Progenitor cell of endocrine pancreas (in vitro differentiated cells): ENCODE measurements around the gene EEIG2. TPM values are rescaled to one million over a fixed set of nuclear protein-coding genes. Genes with fewer than 3 reads are reported as not detected.

Experiments
- DNase-seq: peaks from one replicate; pipeline ENCODE4 v3.0.0; 2021; ENCODE audit warnings: low spot score; ENCODE audit not compliant: unreplicated experiment
- H3K27ac Mint-ChIP-seq: 2 replicates; pipeline ENCODE4 v1.8.0; 2021; ENCODE audit warnings: mild to moderate bottlenecking, moderate library complexity, mixed read lengths
- H3K27me3 Mint-ChIP-seq: 2 replicates; pipeline ENCODE4 v1.8.0; 2021; ENCODE audit warnings: mixed read lengths
- H3K36me3 Mint-ChIP-seq: 2 replicates; pipeline ENCODE4 v1.8.0; 2022; ENCODE audit warnings: mixed read lengths; ENCODE audit not compliant: insufficient read depth
- H3K4me1 Mint-ChIP-seq: 2 replicates; pipeline ENCODE4 v1.8.0; 2021; ENCODE audit warnings: low read depth, mixed read lengths
- H3K4me3 Mint-ChIP-seq: 2 replicates; pipeline ENCODE4 v1.8.0; 2021; ENCODE audit warnings: low read depth, mild to moderate bottlenecking, moderate library complexity, mixed read lengths
- H3K9me3 Mint-ChIP-seq: 2 replicates; pipeline ENCODE4 v1.8.0; 2021; ENCODE audit warnings: low read depth, mixed read lengths
- total RNA-seq: library from RNA; stranded (reverse); gene quantifications from 2 replicates; pipeline ENCODE4 v1.2.1, GENCODE V29; 2021
- TF ChIP-seq, protein P1 (sequence below): fragments of 200-600 bp; sonication (generic); IDR thresholded peaks from one replicate; pipeline ENCODE4 v1.5.0; 2021; ENCODE audit warnings: antibody characterized with exemption, mild to moderate bottlenecking; ENCODE audit not compliant: unreplicated experiment

The EEIG2 gene
- total RNA-seq, 1 donor from 2014 or later: 6.8 TPM

DNA sequence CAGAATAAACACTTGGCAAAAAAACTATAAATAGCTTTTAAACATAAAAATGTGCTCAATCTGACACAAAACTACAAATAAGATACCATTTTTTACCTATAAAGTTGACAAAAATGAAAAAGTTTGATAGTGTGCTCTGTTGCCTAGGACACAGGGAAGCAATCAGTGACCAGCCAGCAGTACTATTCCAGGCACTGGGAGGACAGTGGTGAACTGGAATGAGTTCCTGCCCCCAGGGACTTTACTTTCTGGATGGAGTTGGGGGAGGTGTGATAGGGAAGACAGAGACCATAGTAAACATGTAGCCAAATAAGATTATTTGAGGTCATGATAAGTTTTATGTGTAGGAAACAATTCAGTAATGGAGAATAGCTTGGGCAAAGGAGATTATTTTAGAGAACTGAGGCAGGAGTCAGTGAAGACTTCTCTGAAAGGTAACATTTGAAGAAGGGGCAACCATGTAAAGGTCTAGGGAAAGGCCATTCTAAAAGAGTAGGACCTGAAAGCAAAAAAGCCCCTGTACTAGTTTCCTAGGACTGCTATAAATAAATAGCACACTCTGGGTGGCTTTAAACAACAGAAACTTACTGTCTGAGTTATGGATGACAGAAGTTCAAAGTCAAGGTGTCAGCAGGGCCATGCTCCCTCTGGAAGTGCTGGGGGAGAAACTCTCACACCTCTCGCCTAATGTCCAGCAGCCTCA is 42.0 kb downstream of the EEIG2 start:
- TF ChIP-seq, protein P1, sequence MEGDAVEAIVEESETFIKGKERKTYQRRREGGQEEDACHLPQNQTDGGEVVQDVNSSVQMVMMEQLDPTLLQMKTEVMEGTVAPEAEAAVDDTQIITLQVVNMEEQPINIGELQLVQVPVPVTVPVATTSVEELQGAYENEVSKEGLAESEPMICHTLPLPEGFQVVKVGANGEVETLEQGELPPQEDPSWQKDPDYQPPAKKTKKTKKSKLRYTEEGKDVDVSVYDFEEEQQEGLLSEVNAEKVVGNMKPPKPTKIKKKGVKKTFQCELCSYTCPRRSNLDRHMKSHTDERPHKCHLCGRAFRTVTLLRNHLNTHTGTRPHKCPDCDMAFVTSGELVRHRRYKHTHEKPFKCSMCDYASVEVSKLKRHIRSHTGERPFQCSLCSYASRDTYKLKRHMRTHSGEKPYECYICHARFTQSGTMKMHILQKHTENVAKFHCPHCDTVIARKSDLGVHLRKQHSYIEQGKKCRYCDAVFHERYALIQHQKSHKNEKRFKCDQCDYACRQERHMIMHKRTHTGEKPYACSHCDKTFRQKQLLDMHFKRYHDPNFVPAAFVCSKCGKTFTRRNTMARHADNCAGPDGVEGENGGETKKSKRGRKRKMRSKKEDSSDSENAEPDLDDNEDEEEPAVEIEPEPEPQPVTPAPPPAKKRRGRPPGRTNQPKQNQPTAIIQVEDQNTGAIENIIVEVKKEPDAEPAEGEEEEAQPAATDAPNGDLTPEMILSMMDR: no peak
- H3K4me3 Mint-ChIP-seq: no peak overlapping the region

DNA sequence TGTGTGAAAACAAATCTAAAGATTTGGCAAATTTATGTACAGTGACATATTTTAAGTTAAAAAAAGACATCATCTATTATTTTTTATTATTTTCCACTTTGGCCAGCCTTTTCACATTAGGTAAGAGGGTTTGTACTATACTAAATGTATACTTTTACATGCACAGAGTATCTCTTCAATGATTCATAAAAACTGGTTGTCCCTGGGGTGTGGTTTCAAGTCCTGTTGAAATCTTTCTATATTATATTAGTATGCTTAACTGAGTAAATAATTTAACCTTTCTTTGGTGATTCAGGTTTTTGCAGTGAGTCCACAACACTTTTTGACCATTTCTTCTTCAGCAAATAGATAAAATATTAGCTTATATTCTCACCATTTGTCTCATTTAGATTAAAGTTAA is 45.7 kb downstream of the EEIG2 start:
- no peak for DNase-seq
- H3K27ac Mint-ChIP-seq: no peak overlapping the region
- no peak overlapping the region for H3K4me3 Mint-ChIP-seq
- H3K27me3 Mint-ChIP-seq: no peaks in the 10 kb centered on the region
- TF ChIP-seq, protein P1: no peak
- peaks cover 3% of the 10 kb centered on the region for H3K36me3 Mint-ChIP-seq
- no peaks in the 10 kb centered on the region for H3K4me1 Mint-ChIP-seq
- no peaks in the 10 kb centered on the region for H3K9me3 Mint-ChIP-seq

More for the DNA sequence above, 42.0 kb downstream of the EEIG2 start:
- no peak for DNase-seq
- no peaks in the 10 kb centered on the region for H3K9me3 Mint-ChIP-seq
- no peaks in the 10 kb centered on the region for H3K36me3 Mint-ChIP-seq
- H3K4me1 Mint-ChIP-seq: peaks cover 14% of the 10 kb centered on the region
- no peak overlapping the region for H3K27ac Mint-ChIP-seq
- no peaks in the 10 kb centered on the region for H3K27me3 Mint-ChIP-seq

DNA sequence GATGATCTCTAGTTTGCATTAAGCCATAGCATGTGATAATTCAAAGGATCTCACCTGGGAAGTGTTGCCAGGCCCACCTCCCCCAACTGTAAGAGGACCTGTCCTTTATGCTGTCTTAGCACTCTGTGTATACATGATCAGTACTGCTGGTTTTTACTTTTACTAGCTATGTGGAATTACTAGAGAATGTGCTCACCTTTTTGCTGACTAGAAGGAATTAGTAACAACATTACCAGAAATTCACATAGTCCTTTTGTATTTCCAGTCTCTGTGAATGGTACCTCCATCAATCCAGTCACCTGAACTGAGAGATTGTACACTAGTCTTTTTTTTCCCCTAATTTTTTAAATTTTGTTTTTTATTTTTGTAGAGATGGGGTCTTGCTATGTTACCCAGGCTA is 46.6 kb downstream of the EEIG2 start:
- DNase-seq: no peak

DNA sequence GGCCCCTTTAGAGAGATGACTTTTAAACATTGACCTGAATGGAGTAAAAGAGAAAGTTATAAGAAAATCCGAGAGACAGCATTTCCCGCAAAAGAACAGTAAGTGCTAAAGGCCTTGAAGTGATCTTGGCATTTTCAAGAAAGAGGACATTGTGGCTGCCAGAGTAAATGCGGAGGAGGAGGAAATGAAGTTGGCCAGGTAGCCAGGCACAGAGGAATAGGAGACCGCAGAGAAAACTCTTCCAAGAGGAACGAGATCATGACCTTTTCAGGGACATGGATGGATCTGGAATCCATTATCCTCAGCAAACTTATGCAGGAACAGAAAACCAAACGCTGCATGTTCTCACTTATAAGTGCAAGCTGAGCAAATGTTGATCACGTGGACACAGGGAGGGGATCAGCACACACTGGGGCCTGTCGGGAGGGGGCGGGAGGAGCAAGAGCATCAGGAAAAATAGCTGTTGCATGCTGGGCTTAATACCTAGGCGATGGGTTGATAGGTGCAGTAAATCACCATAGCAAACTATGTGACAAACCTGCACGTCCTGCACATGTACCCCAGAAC is 49.7 kb downstream of the EEIG2 start:
- Mint-ChIP-seq H3K27ac (no peak overlapping the region), H3K4me1 (no peaks in the 10 kb centered on the region), H3K36me3 (peaks cover 3% of the 10 kb centered on the region), H3K9me3 (no peaks in the 10 kb centered on the region), H3K27me3 (no peaks in the 10 kb centered on the region), H3K4me3 (no peak overlapping the region)
- TF ChIP-seq, protein P1: no peak
- DNase-seq: no peak

More for the DNA sequence above, 46.6 kb downstream of the EEIG2 start:
- no peaks in the 10 kb centered on the region for H3K27me3 Mint-ChIP-seq
- peaks cover 3% of the 10 kb centered on the region for H3K36me3 Mint-ChIP-seq
- no peak overlapping the region for H3K4me3 Mint-ChIP-seq
- H3K9me3 Mint-ChIP-seq: no peaks in the 10 kb centered on the region
- H3K4me1 Mint-ChIP-seq: no peaks in the 10 kb centered on the region
- H3K27ac Mint-ChIP-seq: no peak overlapping the region
- TF ChIP-seq, protein P1: no peak

Other genes starting within 250 kb of the EEIG2 start
- not detected in 2 replicates for gene NBPF6, start 109.8 kb upstream of the EEIG2 start, total RNA-seq
- gene HENMT1, start 101.0 kb downstream of the EEIG2 start, total RNA-seq: 5.9 and 9.1 TPM in 2 replicates
- 54.7 and 59.1 TPM in 2 replicates for gene PRPF38B, start 132.2 kb downstream of the EEIG2 start, total RNA-seq
- not detected in 2 replicates for gene FNDC7, start 152.8 kb downstream of the EEIG2 start, total RNA-seq
- 46.5 and 46.9 TPM in 2 replicates for gene STXBP3, start 186.6 kb downstream of the EEIG2 start, total RNA-seq